Breast epithelium (tissue), 3 donors: ENCODE data around the gene MON2.

Experiments used
- POLR2A ChIP-seq: fragments of 450-650 bp; IDR thresholded peaks from one replicate; pipeline ENCODE4 v1.6.1; 2016; ENCODE audit warnings: antibody characterized with exemption, mild to moderate bottlenecking, moderate library complexity
- POLR2AphosphoS5 ChIP-seq, 3 donors: sonication (generic); formaldehyde crosslinking; IDR thresholded peaks; one replicate each; pipeline ENCODE4 v1.6.1; 2017; ENCODE audit warnings: antibody characterized with exemption in 3 of 3
- TF ChIP-seq, protein P1 (sequence below), 3 donors: fragments of 450-650 bp; IDR thresholded peaks; one replicate each; pipeline ENCODE4 v1.5.1; 2016 to 2017; ENCODE audit warnings: antibody characterized with exemption in 3 of 3, mild to moderate bottlenecking in 3 of 3, moderate library complexity in 3 of 3

GRCh38 chr12:62598846-62599245 lies 132.2 kb downstream of the MON2 start:
- TF ChIP-seq, protein P1, sequence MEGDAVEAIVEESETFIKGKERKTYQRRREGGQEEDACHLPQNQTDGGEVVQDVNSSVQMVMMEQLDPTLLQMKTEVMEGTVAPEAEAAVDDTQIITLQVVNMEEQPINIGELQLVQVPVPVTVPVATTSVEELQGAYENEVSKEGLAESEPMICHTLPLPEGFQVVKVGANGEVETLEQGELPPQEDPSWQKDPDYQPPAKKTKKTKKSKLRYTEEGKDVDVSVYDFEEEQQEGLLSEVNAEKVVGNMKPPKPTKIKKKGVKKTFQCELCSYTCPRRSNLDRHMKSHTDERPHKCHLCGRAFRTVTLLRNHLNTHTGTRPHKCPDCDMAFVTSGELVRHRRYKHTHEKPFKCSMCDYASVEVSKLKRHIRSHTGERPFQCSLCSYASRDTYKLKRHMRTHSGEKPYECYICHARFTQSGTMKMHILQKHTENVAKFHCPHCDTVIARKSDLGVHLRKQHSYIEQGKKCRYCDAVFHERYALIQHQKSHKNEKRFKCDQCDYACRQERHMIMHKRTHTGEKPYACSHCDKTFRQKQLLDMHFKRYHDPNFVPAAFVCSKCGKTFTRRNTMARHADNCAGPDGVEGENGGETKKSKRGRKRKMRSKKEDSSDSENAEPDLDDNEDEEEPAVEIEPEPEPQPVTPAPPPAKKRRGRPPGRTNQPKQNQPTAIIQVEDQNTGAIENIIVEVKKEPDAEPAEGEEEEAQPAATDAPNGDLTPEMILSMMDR (IDR thresholded peaks at IDR 0.05), result no peak
- TF ChIP-seq POLR2A, result no peak
- no peak for TF ChIP-seq POLR2AphosphoS5 (IDR thresholded peaks at IDR 0.05)
